NCI-H69 (cell line): ENCODE measurements around the gene TSPOAP1.

Experiments used
- DNase-seq: peaks from one replicate; lab custom pipeline; 2025; lab: John Stamatoyannopoulos, UW

The TSPOAP1 gene, protein sequence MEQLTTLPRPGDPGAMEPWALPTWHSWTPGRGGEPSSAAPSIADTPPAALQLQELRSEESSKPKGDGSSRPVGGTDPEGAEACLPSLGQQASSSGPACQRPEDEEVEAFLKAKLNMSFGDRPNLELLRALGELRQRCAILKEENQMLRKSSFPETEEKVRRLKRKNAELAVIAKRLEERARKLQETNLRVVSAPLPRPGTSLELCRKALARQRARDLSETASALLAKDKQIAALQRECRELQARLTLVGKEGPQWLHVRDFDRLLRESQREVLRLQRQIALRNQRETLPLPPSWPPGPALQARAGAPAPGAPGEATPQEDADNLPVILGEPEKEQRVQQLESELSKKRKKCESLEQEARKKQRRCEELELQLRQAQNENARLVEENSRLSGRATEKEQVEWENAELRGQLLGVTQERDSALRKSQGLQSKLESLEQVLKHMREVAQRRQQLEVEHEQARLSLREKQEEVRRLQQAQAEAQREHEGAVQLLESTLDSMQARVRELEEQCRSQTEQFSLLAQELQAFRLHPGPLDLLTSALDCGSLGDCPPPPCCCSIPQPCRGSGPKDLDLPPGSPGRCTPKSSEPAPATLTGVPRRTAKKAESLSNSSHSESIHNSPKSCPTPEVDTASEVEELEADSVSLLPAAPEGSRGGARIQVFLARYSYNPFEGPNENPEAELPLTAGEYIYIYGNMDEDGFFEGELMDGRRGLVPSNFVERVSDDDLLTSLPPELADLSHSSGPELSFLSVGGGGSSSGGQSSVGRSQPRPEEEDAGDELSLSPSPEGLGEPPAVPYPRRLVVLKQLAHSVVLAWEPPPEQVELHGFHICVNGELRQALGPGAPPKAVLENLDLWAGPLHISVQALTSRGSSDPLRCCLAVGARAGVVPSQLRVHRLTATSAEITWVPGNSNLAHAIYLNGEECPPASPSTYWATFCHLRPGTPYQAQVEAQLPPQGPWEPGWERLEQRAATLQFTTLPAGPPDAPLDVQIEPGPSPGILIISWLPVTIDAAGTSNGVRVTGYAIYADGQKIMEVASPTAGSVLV (N-terminal part only)

GRCh38 chr17:58328195-58329034, at the start of gene TSPOAP1:
TSPOAP1 (minus strand) TSS chr17:58328795; CDS start chr17:58327920, 875 bp downstream.
- peak; percentile 20 for DNase-seq

GRCh38 chr17:58377661-58378060, 49.1 kb upstream of the TSPOAP1 start:
- DNase-seq: no peak

DNA sequence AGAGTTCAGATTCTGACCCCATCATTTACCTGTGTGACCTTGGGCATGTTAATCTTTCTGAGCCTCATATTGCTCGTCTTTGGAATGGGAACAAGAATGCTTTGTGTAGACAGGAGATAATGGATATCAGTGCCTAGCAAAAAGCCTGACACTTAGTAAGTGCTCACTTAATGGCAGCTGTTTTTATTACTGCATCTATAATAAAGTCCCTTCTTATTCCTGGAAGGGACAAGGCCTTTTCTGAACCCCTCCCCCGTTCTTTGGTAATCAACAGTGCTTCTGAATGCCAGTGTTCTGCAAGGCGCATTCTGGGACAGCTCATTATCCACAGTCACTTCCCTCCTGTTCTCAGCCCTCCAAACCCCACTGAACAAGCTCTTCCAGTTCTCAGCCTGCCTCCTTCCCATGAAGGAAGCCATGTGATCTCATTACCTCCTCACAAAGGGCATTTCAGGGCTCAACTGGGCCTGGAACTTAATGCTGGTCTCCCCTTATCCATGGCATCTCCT, 48.6 kb upstream of the TSPOAP1 start:
- no peak for DNase-seq

DNA sequence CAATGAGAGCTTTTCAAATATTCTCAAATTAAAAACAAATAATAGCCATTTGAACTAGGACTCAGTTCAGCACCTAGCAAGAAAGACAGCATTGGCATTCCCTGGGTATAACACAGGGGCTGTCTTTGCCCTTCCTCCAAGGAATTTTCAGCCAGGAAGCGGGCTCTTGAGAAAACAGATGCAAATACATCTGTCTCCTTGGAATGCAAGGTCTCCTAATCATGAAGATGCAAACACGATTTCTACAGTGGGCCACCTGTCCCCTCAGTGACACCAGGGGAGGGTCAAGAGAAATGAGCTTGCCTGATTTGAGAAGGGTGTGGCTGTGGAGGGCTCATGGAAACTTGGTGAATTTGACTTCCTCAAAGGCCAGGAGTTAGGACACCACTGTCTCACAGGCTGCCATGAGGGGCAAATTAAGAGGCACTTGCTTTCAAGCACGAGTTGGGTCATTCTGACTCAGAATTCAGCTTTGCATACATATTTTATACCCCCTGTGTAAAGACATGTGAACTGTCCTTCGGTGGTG, 47.9 kb upstream of the TSPOAP1 start:
- no peak for DNase-seq

DNA sequence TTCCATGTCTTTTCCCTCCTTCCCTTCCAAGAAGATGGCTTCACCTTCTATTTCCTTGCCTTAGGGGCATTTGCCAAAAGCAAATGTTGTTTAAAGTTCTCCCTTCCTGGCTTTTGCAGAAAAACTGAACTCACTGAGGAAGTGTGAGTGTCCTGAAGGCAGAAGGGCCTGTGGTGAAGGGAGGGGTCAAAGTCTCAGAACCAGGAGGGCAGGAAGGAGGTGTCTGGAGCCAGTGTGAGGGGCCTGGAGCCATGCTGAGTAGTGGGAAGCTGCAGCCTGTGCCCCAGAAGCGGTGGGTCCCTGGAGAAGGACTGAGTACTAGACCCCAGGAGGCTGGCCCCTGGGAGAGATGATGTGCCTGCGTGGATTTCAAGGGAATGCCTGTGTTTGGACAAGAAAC, 47.2 kb upstream of the TSPOAP1 start:
- DNase-seq: no peak

GRCh38 chr17:58375256-58375655, 46.7 kb upstream of the TSPOAP1 start:
- DNase-seq: no peak

DNA sequence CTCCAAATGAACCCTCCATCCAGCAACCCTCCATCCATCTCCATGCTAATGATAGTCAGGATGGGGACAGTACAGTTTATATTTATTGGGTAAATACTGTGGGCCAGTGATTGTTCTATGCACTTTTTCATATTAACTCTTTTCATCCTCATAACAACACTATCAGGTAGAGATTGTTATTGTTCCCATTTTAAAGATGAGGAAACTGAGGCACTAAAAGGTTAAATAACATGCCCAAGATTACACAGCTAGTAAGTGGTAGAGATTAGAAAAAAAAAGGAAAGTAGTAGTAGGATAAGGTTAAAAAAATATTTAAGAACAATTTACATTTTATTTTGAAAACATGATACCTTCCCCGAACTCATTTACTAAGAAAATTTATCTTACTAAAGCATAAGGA, 45.3 kb upstream of the TSPOAP1 start:
- no peak for DNase-seq

- DNase-seq: no peak
These were observed 44.4 kb upstream of the TSPOAP1 start for GRCh38 chr17:58373003-58373402.

GRCh38 chr17:58371300-58371950, 42.8 kb upstream of the TSPOAP1 start:
- DNase-seq: no peak

GRCh38 chr17:58370716-58371115, 42.1 kb upstream of the TSPOAP1 start:
- DNase-seq: no peak

- DNase-seq: no peak
These were observed 41.7 kb upstream of the TSPOAP1 start for GRCh38 chr17:58370309-58370708.

DNA sequence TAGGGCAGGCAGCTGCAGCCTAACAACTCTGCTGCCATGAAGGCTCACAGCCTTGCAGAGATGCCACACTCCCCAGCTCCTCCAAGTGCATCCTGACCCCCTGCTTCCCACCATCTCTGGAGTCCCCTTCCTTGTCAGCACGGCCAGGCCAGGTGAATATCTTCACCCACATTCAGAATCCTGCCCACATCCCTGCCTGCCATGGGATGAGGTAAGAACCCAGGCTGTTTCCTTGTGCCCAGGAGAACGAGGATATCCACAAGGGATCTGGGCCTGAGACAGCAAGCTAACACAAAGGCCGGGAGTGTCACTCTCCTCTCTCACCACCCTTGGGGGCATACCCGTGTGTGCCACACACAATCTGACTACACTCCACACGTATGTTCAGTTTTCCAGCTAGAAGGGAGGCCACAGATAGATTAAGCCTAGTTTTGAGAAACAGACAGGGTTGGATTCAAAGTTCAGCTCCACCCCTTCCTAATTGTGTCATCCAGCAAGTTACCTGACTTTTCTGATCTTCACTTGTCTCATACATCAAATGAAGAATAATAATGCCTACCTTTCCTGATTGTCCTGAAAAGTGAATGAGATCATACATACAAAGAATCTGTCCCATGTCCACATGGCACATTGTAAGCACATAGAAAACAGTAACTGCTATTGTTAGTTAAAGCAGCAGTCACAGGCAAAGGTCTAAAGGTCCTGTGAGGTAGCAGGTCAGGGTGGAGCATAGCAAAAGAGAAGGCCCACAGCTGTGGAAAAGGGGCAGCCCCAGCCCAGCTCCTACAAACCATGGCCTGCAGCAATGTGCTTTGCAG, 40.8 kb upstream of the TSPOAP1 start:
- DNase-seq: no peak

DNA sequence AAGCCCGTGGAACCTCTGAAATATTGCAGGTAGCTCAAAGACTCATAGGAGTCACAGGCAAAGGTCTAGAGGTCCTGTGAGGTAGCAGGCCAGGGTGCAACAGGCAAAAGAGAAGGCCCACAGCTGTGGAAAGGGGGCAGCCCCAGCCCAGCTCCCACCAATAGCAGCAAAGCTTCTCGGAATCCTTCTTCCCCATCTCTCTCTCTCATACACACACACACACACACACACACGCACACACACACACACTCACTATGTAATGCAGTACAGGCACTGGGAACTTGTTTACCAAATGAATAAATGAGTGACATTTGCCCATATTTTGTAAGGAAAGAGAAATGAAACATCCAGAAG, 40.2 kb upstream of the TSPOAP1 start:
- no peak for DNase-seq

- DNase-seq: no peak
These were observed 38.9 kb upstream of the TSPOAP1 start for GRCh38 chr17:58367461-58367860.

DNA sequence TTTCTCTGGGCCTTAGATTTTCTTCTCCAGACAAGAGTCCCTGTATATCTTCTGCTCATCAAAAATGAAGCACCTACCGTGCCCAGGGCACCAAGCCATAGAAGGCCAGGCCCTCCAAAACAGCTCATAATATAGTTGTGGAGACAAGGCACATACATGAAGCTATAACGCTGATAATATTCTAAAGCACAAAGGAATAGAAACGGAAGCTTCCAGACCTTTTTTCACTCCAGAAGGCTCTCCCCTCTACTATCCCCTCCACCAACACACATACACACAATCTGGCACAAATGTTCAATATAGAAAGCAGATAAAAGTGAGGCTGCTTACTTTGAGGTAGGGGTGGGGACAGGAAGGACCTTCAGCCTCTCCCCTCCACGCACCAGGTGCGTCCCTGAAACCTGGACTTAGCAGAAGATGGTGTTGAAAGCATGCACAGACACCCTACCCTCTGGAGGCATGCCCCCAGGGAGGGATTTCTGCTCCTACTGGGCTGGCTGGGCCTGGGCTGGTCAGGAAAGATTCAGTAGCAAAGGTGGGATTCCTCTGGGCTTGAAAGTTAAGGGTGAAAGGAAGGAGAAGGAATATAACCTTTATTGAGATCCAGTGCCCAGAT, 37.5 kb upstream of the TSPOAP1 start:
- DNase-seq: no peak

- DNase-seq: no peak
These were observed 36.8 kb upstream of the TSPOAP1 start for GRCh38 chr17:58365185-58365979.

GRCh38 chr17:58364270-58364942, 35.8 kb upstream of the TSPOAP1 start:
- DNase-seq: no peak
